K562 (cell line): ENCODE measurements around the gene IGSF21. TPM values are rescaled to one million over a fixed set of nuclear protein-coding genes. Genes with fewer than 3 reads are reported as not detected.

Source experiments
- ATAC-seq: fragments of 200-7000 bp; cut with Tn5 transposase; 3 replicates; pipeline ENCODE4 v1.9.1; 2020; ENCODE audit warnings: moderate library complexity
- BruUV-seq: library from RNA; stranded (reverse); fragments of 400-500 nt; replicated peaks from 2 replicates; lab custom pipeline; 2021; lab: Mats Ljungman, UMichigan
- CTCF ChIA-PET: fragments of 300-600 bp; formaldehyde crosslinking; extraction: SDS; loops from one replicate; lab custom pipeline; 2021; ENCODE audit warnings: low intra/inter-chr PET ratio; lab: Yijun Ruan, JAX
- POLR2A ChIA-PET: fragments of 300-600, 350-650 bp; sonication (Branson Sonifier 250); formaldehyde crosslinking; extraction: SDS; loops from one replicate; lab custom pipeline; 2021; ENCODE audit warnings: antibody characterized with exemption, inconsistent platforms; lab: Yijun Ruan, JAX
- DNase-seq, 4 experiments: peaks; one replicate each; pipeline versions ENCODE4 v3.0.0 to v3.0.0-alpha.2; 2011 to 2018; ENCODE audit warnings: low spot score in 3 of 4, mixed read lengths in 3 of 4; ENCODE audit errors: extremely low read depth in 1 of 4
- FAIRE-seq: peaks from 2 replicates; lab custom pipeline; 2011; peaks lifted over from hg19 to GRCh38; lab: Jason Lieb, UNC
- H2AFZ ChIP-seq: 2 replicates; pipeline ENCODE4 v1.6.0; 2011; ENCODE audit warnings: low read depth, low read length, control low read depth, inconsistent platforms
- H3K27ac ChIP-seq: fragments of 200-600 bp; 3 replicates; pipeline ENCODE4 v1.8.0; 2011; ENCODE audit warnings: low read depth, mild to moderate bottlenecking, control low read depth, inconsistent platforms, low read length, moderate library complexity, mixed read lengths; ENCODE audit errors: extremely low read depth
- H3K27me3 ChIP-seq, 2 experiments: fragments of 300-600 bp in 1 of 2; 2 replicates in 1 of 2; 3 replicates in 1 of 2; pipeline versions ENCODE4 v1.6.0 to v1.8.0; 2011; ENCODE audit warnings: inconsistent platforms in 2 of 2, low read length in 2 of 2, mild to moderate bottlenecking in 1 of 2, mixed read lengths in 1 of 2, moderate library complexity in 1 of 2; ENCODE audit not compliant: control insufficient read depth in 2 of 2, insufficient read depth in 2 of 2
- H3K36me3 ChIP-seq: fragments of 300-600 bp; 3 replicates; pipeline ENCODE4 v1.8.0; 2011; ENCODE audit warnings: mild to moderate bottlenecking, low read length, inconsistent platforms; ENCODE audit not compliant: control insufficient read depth, insufficient read depth
- H3K4me1 ChIP-seq, 2 experiments: fragments of 200-600 bp in 1 of 2; replicated peaks in 1 of 2; 2 replicates in 1 of 2; 3 replicates in 1 of 2; pipeline versions ENCODE4 v1.5.1 to v1.8.0; 2011; ENCODE audit warnings: inconsistent platforms in 2 of 2, low read length in 2 of 2, mild to moderate bottlenecking in 1 of 2, mixed read lengths in 1 of 2, moderate library complexity in 1 of 2; ENCODE audit not compliant: control insufficient read depth in 2 of 2, insufficient read depth in 2 of 2
- H3K4me2 ChIP-seq: 2 replicates; pipeline ENCODE4 v1.6.1; 2011; ENCODE audit warnings: low read length, control low read depth, inconsistent platforms, mixed read lengths; ENCODE audit not compliant: insufficient read depth
- H3K4me3 ChIP-seq: fragments of 200-600 bp; sonication (generic), shearing (Covaris generic); 2 replicates; pipeline ENCODE4 v1.5.1; 2016; ENCODE audit warnings: control low read depth, inconsistent platforms
- H3K79me2 ChIP-seq: fragments of 200-600 bp; 3 replicates; pipeline ENCODE4 v1.8.0; 2011; ENCODE audit warnings: low read length, inconsistent platforms; ENCODE audit not compliant: control insufficient read depth, insufficient read depth
- H3K9ac ChIP-seq, 2 experiments: 2 replicates each; pipeline versions ENCODE4 v1.6.0 to v1.6.1; 2011; ENCODE audit warnings: low read depth in 2 of 2, low read length in 2 of 2, control low read depth in 1 of 2, inconsistent platforms in 1 of 2, mild to moderate bottlenecking in 1 of 2, mixed read lengths in 1 of 2; ENCODE audit not compliant: insufficient read depth in 1 of 2
- H3K9me1 ChIP-seq: one replicate; pipeline ENCODE4 v1.6.0; 2011; ENCODE audit warnings: inconsistent platforms, mild to moderate bottlenecking, low read length, moderate library complexity; ENCODE audit not compliant: control insufficient read depth, insufficient read depth
- H3K9me3 ChIP-seq: replicated peaks from 2 replicates; pipeline ENCODE4 v1.5.1; 2011; ENCODE audit warnings: low read depth, low read length, inconsistent platforms; ENCODE audit not compliant: control insufficient read depth, insufficient read depth
- H4K20me1 ChIP-seq: replicated peaks from 2 replicates; pipeline ENCODE4 v1.6.1; 2011; ENCODE audit warnings: low read length, inconsistent platforms, mixed read lengths; ENCODE audit not compliant: control insufficient read depth, insufficient read depth
- CBX3 ChIP-seq, 2 experiments: IDR thresholded peaks; 1 replicate in 1 of 2; 2 replicates in 1 of 2; pipeline ENCODE4 v1.6.1; 2012; ENCODE audit warnings: inconsistent platforms in 2 of 2, low read length in 2 of 2, borderline replicate concordance in 1 of 2, control low read depth in 1 of 2
- DACH1 ChIP-seq: fragments of 450-650 bp; IDR thresholded peaks from 2 replicates; pipeline ENCODE4 v1.6.1; 2018; ENCODE audit not compliant: partially characterized antibody
- NR2F6 ChIP-seq: fragments of 450-650 bp; formaldehyde crosslinking; IDR thresholded peaks from 2 replicates; pipeline ENCODE4 v1.4.0; 2020; ENCODE audit warnings: mild to moderate bottlenecking
- RAD21 ChIP-seq, 2 experiments: fragments of 250-450 bp in 1 of 2; fragments of 450-650 bp in 1 of 2; sonication (Bioruptor Pico) in 1 of 2; formaldehyde crosslinking in 1 of 2; IDR thresholded peaks in 1 of 2; conservative IDR thresholded peaks in 1 of 2; 2 replicates each; pipeline versions ENCODE4 v1.4.0 to v1.8.0; 2020 to 2022; ENCODE audit warnings: mild to moderate bottlenecking in 2 of 2, moderate library complexity in 1 of 2
- RCOR1 ChIP-seq, 2 experiments: IDR thresholded peaks; 2 replicates each; pipeline ENCODE4 v1.6.1; 2012; ENCODE audit warnings: low read depth in 2 of 2, low read length in 2 of 2, borderline replicate concordance in 1 of 2, improper control_type of control experiment in 1 of 2
- REST ChIP-seq, 2 experiments: fragments of 450-650 bp; formaldehyde crosslinking in 1 of 2; IDR thresholded peaks; 2 replicates each; pipeline versions ENCODE4 v1.4.0 to v1.6.1; 2014 to 2020; ENCODE audit warnings: mild to moderate bottlenecking in 2 of 2, borderline replicate concordance in 1 of 2, low read depth in 1 of 2
- SMC3 ChIP-seq: conservative IDR thresholded peaks from 2 replicates; pipeline ENCODE4 v1.6.1; 2011; ENCODE audit warnings: low read depth, low read length, improper control_type of control experiment; ENCODE audit not compliant: insufficient read depth
- STAT5B ChIP-seq: fragments of 250-450 bp; sonication (Bioruptor Pico); IDR thresholded peaks from 2 replicates; pipeline ENCODE4 v1.8.0; 2021; ENCODE audit warnings: mild to moderate bottlenecking, inconsistent platforms
- ZNF212 ChIP-seq: fragments of 450-650 bp; formaldehyde crosslinking; IDR thresholded peaks from 2 replicates; pipeline ENCODE4 v1.4.0; 2020; ENCODE audit warnings: mild to moderate bottlenecking
- WGBS: fragments of 100-300 bp; shearing (Covaris generic); methylation state at CpG from one replicate; pipeline ENCODE4 v1.1.6; 2016; ENCODE audit warnings: low coverage, mixed read lengths; ENCODE audit not compliant: insufficient coverage; ENCODE audit errors: missing lambda C conversion rate; 5-methylcytosine and 5-hydroxymethylcytosine counted together
- in situ Hi-C: fragments of 300-500 bp; cut with MboI; formaldehyde crosslinking; loops from 4 replicates; pipeline ENCODE4 v1.15.0; 2018; ENCODE audit warnings: inconsistent platforms, mixed read lengths
- intact Hi-C: fragments of 100-400 bp; cut with micrococcal nuclease; formaldehyde crosslinking; loops from 2 replicates; pipeline ENCODE4 v1.14.2; 2022
- polyA plus RNA-seq, 8 experiments: library from polyadenylated mRNA; depleted of rRNA in 4 of 8; stranded (reverse) in 5 of 8; unstranded in 3 of 8; fragments of >200 nt; fragmentation: Nextera tagmentation in 2 of 8; fragmentation: Illumina TruSeq in 1 of 8; extraction: Ambion mirVana in 2 of 8; extraction: Trizol in 1 of 8; gene quantifications; 2 replicates each; pipeline versions ENCODE4 v1.2.1 to v1.2.3, GENCODE V29; 2011 to 2014; ENCODE audit warnings: inconsistent platforms in 1 of 8, missing spikeins in 1 of 8
- total RNA-seq, 7 experiments: library from RNA; depleted of rRNA in 6 of 7; stranded (reverse); fragments of >200 nt in 6 of 7; fragmentation: Illumina TruSeq in 2 of 7; extraction: Trizol in 2 of 7; gene quantifications; 2 replicates each; pipeline versions ENCODE4 v1.2.1 to v1.2.3, GENCODE V29; 2011 to 2021; ENCODE audit warnings: low replicate concordance in 1 of 7
- TF ChIP-seq, protein P1 (sequence below): IDR thresholded peaks from 2 replicates; pipeline ENCODE4 v1.6.1; 2012; ENCODE audit warnings: low read depth, low read length, improper control_type of control experiment, borderline replicate concordance

IGSF21 gene
- total and polyA plus RNA-seq, 9 of the 15 experiments (the other 6 are each of a cell fraction or from before 2014, with no cell fraction given), result not detected

DNA sequence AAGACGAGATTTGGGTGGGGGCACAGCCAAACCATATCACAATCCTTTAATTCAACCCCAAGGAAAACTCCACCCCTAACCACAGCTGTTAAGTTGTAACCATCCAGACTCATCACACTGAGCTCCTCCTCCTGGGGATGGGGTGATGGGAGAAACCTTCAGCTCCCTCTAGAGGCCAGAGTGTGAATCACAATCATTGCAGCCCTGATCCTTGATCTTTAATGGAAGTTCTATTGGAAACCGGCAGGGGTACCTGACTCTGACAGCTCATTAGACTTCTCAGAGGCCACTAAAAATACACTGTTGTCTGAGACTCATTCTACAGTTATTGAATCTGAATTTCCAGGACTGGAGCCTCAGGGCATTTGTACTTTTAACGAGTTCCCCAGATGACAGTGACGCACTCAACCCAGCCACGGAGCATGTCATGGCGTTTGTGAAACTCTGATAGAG, 127.2 kb downstream of the IGSF21 start:
- Histone ChIP-seq H3K4me2 (no peak overlapping the region), H3K27me3 (no peaks in the 10 kb centered on the region), H3K9me3 (peaks cover 4% of the 10 kb centered on the region; the same call in 1 of the 2 replicates), H3K27ac (no peak overlapping the region), H3K4me3 (no peak overlapping the region), H3K9ac (no peak overlapping the region), H3K36me3 (no peaks in the 10 kb centered on the region), H4K20me1 (no peaks in the 10 kb centered on the region), H3K79me2 (no peaks in the 10 kb centered on the region), H3K4me1 (no peaks in the 10 kb centered on the region; a peak in 2 of 5 replicates), H3K9me1 (no peaks in the 10 kb centered on the region), H2AFZ (no peak overlapping the region)
- BruUV-seq, result no TSS peak
- POLR2A ChIA-PET, result no interaction called here
- CTCF ChIA-PET, result no interaction called here
- in situ Hi-C loops, result no loop called here
- peak; percentile 87 for FAIRE-seq
- peak; percentile 66 to 91 (median 86) for DNase-seq
- peak; percentile 93 for ATAC-seq
- intact Hi-C loops, result no loop called here
- 34% methylated on average over 6 of the region's 6 CpGs for WGBS
- TF ChIP-seq RAD21 (CRISPR knock-in tag; conservative IDR thresholded peaks at IDR 0.05 in 1 of 2, IDR thresholded peaks at IDR 0.05 in 1 of 2) (peak in 1 of 2 experiments; percentile 49; a peak in 2 of 4 replicates), REST (IDR thresholded peaks at IDR 0.05; ENCODE audit: borderline replicate concordance) (0 out of 2 replicates have a peak, but pooled peaks have one; percentile 19), REST (CRISPR knock-in tag; IDR thresholded peaks at IDR 0.05; ENCODE audit: low read depth) (no peak), STAT5B (CRISPR knock-in tag) (no peak), RCOR1 (IDR thresholded peaks at IDR 0.05; ENCODE audit: borderline replicate concordance in 1 of 2, low read depth in 2 of 2, low read length in 2 of 2) (peak in 1 of 2 experiments; percentile 55; a peak in 1 of 4 replicates), CBX3 (IDR thresholded peaks at IDR 0.05; ENCODE audit: borderline replicate concordance in 1 of 2, low read length in 2 of 2) (peak in 1 of 2 experiments; percentile 45; a peak in 1 of 3 replicates), ZNF212 (no peak), SMC3 (0 out of 2 replicates have a peak, but pooled peaks have one; percentile 18), NR2F6 (CRISPR knock-in tag) (no peak), DACH1 (peak; percentile 9)
- TF ChIP-seq, protein P1, sequence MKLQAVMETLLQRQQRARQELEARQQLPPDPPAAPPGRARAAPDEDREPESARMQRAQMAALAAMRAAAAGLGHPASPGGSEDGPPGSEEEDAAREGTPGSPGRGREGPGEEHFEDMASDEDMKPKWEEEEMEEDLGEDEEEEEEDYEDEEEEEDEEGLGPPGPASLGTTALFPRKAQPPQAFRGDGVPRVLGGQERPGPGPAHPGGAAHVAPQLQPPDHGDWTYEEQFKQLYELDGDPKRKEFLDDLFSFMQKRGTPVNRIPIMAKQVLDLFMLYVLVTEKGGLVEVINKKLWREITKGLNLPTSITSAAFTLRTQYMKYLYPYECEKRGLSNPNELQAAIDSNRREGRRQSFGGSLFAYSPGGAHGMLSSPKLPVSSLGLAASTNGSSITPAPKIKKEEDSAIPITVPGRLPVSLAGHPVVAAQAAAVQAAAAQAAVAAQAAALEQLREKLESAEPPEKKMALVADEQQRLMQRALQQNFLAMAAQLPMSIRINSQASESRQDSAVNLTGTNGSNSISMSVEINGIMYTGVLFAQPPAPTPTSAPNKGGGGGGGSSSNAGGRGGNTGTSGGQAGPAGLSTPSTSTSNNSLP, result 0 out of 2 replicates have a peak, but pooled peaks have one; percentile 34
